Upper lobe of left lung (tissue), 4 donors: ENCODE measurements around the gene TOR3A.

Source experiments
- POLR2A ChIP-seq, 4 donors: fragments of 450-650 bp; IDR thresholded peaks; one replicate each; pipeline ENCODE4 v1.5.1; 2016 to 2017; ENCODE audit warnings: antibody characterized with exemption in 4 of 4, mild to moderate bottlenecking in 2 of 4
- POLR2AphosphoS5 ChIP-seq, 2 donors: sonication (generic); formaldehyde crosslinking; IDR thresholded peaks; one replicate each; pipeline ENCODE4 v1.5.1; 2017; ENCODE audit warnings: antibody characterized with exemption in 2 of 2
- TF ChIP-seq, protein P1 (sequence below), 6 experiments: fragments of 450-650 bp in 4 of 6; fragments of 200-600 bp in 2 of 6; sonication (generic) in 2 of 6; IDR thresholded peaks; one replicate each; pipeline ENCODE4 v1.5.1; 2016 to 2019; ENCODE audit warnings: antibody characterized with exemption in 6 of 6

DNA sequence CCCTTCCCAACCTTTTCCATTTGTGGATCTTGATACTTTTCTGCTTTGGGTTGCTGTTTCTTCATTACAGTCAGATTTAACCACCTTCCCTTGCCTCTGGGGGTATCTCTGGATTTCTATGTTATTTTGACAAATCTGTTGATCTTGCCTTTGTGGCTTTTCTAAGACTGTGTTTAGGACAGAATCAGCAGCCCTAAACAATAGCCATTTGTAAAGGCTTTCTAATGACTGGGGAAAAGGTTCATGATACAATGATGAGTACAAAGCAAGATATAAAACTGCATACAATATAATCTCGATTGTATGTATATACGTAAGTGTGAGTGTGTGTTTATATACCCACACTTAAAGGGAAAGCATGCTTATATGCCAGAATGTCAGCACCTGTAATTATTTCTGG is 28.4 kb upstream of the TOR3A start:
- TF ChIP-seq, protein P1, sequence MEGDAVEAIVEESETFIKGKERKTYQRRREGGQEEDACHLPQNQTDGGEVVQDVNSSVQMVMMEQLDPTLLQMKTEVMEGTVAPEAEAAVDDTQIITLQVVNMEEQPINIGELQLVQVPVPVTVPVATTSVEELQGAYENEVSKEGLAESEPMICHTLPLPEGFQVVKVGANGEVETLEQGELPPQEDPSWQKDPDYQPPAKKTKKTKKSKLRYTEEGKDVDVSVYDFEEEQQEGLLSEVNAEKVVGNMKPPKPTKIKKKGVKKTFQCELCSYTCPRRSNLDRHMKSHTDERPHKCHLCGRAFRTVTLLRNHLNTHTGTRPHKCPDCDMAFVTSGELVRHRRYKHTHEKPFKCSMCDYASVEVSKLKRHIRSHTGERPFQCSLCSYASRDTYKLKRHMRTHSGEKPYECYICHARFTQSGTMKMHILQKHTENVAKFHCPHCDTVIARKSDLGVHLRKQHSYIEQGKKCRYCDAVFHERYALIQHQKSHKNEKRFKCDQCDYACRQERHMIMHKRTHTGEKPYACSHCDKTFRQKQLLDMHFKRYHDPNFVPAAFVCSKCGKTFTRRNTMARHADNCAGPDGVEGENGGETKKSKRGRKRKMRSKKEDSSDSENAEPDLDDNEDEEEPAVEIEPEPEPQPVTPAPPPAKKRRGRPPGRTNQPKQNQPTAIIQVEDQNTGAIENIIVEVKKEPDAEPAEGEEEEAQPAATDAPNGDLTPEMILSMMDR (IDR thresholded peaks at IDR 0.05), result no peak
- TF ChIP-seq POLR2A (IDR thresholded peaks at IDR 0.05) (no peak), POLR2AphosphoS5 (IDR thresholded peaks at IDR 0.05) (no peak)
